ENCODE measurements around the gene FMN2.

FMN2 gene

GRCh38 chr1:240424740-240425464, 333.2 kb downstream of the FMN2 start:
- DNase-seq (ENCODE audit: low spot score) = no peak

GRCh38 chr1:240426051-240426450, 334.4 kb downstream of the FMN2 start:
- no peak for DNase-seq (ENCODE audit: low spot score)

- DNase-seq (ENCODE audit: low spot score) = no peak
Measured at GRCh38 chr1:240435996-240436566, 344.4 kb downstream of the FMN2 start.

- DNase-seq (ENCODE audit: low spot score) = no peak
Measured at GRCh38 chr1:240441669-240442068, 350.0 kb downstream of the FMN2 start.

GRCh38 chr1:240445369-240445768, 353.7 kb downstream of the FMN2 start:
- DNase-seq (ENCODE audit: low spot score) = no peak

- no peak for DNase-seq (ENCODE audit: low spot score)
Measured at GRCh38 chr1:240455228-240455821, 363.6 kb downstream of the FMN2 start.

- DNase-seq (ENCODE audit: low spot score) = no peak
Measured at GRCh38 chr1:240457203-240457602, 365.5 kb downstream of the FMN2 start.

GRCh38 chr1:240462277-240462676, 370.6 kb downstream of the FMN2 start:
- no peak for DNase-seq (ENCODE audit: low spot score)

GRCh38 chr1:240462766-240463395, 371.2 kb downstream of the FMN2 start:
- DNase-seq (ENCODE audit: low spot score) = no peak

- DNase-seq (ENCODE audit: low spot score) = no peak
Measured at GRCh38 chr1:240464099-240464498, 372.4 kb downstream of the FMN2 start.

GRCh38 chr1:240465531-240465940, 373.9 kb downstream of the FMN2 start:
- peak; percentile 42 for DNase-seq (ENCODE audit: low spot score)

- DNase-seq (ENCODE audit: low spot score) = no peak
Measured at GRCh38 chr1:240466509-240466908, 374.8 kb downstream of the FMN2 start.

GRCh38 chr1:240467895-240468294, 376.2 kb downstream of the FMN2 start:
- DNase-seq (ENCODE audit: low spot score) = no peak

- no peak for DNase-seq (ENCODE audit: low spot score)
Measured at GRCh38 chr1:240468656-240469055, 377.0 kb downstream of the FMN2 start.

GRCh38 chr1:240474133-240474614, 382.5 kb downstream of the FMN2 start:
- no peak for DNase-seq (ENCODE audit: low spot score)

- DNase-seq (ENCODE audit: low spot score) = no peak
Measured at GRCh38 chr1:240475832-240476231, 384.1 kb downstream of the FMN2 start.

GRCh38 chr1:240478536-240478935, 386.9 kb downstream of the FMN2 start:
- DNase-seq (ENCODE audit: low spot score) = no peak

GRCh38 chr1:240484804-240485443, 393.2 kb downstream of the FMN2 start:
- no peak for DNase-seq (ENCODE audit: low spot score)

- DNase-seq (ENCODE audit: low spot score) = no peak
Measured at GRCh38 chr1:240486611-240487010, 394.9 kb downstream of the FMN2 start.

- DNase-seq (ENCODE audit: low spot score) = no peak
Measured at GRCh38 chr1:240487493-240487892, 395.8 kb downstream of the FMN2 start.

- DNase-seq (ENCODE audit: low spot score) = no peak
Measured at GRCh38 chr1:240491156-240491555, 399.5 kb downstream of the FMN2 start.

GRCh38 chr1:240491796-240492195, 400.1 kb downstream of the FMN2 start:
- DNase-seq (ENCODE audit: low spot score) = no peak

Data from iPS-NIHi11 (cell line).